ENCODE results near the gene SZT2.

DNA sequence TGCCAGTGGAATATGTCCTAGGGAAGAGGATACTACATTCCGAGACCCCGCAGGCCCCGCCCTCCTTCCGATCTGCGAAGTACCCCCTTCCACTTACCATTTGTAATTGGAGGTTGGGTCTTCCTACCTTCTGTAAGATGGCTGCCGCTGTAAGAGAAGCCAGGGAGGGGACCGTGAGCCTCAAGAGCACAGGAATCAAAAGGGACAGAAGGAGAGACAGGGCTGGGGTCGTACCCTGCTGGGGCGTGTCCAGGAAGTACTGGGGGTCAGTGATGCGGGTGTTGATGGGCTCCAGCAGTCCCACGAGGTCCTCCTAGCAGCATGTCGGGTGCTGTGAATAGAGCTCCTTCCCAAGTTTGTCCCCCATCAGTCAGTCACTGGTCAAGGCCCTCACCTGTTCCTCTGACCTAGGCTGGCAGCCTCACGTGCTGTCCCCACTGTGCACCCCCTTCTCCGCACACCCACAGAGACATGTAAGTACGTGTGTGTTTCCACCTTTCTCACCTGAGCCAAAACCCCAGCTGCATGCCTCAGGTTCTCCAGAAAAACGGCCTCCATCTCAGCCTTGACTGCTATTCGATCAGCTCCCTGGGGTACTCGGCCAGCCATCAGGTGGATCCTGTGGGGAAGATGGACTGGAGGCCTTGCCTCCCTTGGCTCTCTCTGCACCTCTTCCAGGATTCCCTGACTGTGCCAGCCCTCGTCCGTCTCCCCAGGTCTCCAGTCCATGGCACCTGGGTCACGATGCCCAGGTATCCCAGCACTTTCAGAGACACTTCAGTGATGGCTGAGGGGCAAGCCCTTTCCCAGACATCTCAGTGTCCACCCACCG is 62.2 kb downstream of the SZT2 start:
- TF ChIP-seq GATA2 (IDR thresholded peaks at IDR 0.05; ENCODE audit: low read depth, low read length) (no peak), GATA3 (IDR thresholded peaks at IDR 0.05; ENCODE audit: low read depth, low read length) (no peak)
